Dermis blood vessel endothelial cell (primary cell): Measurements from ENCODE around the gene ZNF212. TPM values are rescaled to one million over a fixed set of nuclear protein-coding genes. Genes with fewer than 3 reads are reported as not detected.
"Not testable (repeated sequence)": the region's sequence is repeated elsewhere in the genome, so short reads cannot be mapped to it uniquely, and the experiment has no call there.

Experiments used
- DNase-seq: peaks from one replicate; pipeline ENCODE4 v3.0.0; 2010
- total RNA-seq: library from RNA; depleted of rRNA; stranded (reverse); fragments of >200 nt; gene quantifications from 2 replicates; pipeline ENCODE4 v1.2.3, GENCODE V29; 2014

Gene ZNF212
- total RNA-seq, 1 donor from 2014 or later: 3.7 TPM

- no peak for DNase-seq
Measured at GRCh38 chr7:149255174-149255573, 15.7 kb downstream of the ZNF212 start.

- no peak for DNase-seq
Measured at GRCh38 chr7:149256568-149256967, 17.1 kb downstream of the ZNF212 start.

GRCh38 chr7:149257146-149257545 is 17.7 kb downstream of the ZNF212 start:
- DNase-seq: peak; percentile 17

- peak; percentile 29 for DNase-seq
Measured at GRCh38 chr7:149261316-149261828, 21.9 kb downstream of the ZNF212 start.

GRCh38 chr7:149261829-149262617 is 22.6 kb downstream of the ZNF212 start, which contains the start of gene ZNF783:
TSS of gene ZNF783 (plus strand) at chr7:149262196. CDS start at chr7:149262334, 138 bp downstream.
- DNase-seq: peak; percentile 92

- DNase-seq: no peak
Measured at GRCh38 chr7:149266451-149266850, 27.0 kb downstream of the ZNF212 start.

- no peak for DNase-seq
Measured at GRCh38 chr7:149267733-149268132, 28.3 kb downstream of the ZNF212 start.

GRCh38 chr7:149274424-149274823 is 35.0 kb downstream of the ZNF212 start:
- DNase-seq: not testable (repeated sequence)

GRCh38 chr7:149277871-149278270 is 38.4 kb downstream of the ZNF212 start:
- no peak for DNase-seq

GRCh38 chr7:149278396-149278795 is 38.9 kb downstream of the ZNF212 start:
- no peak for DNase-seq

- DNase-seq: no peak
Measured at GRCh38 chr7:149279111-149279743, 39.8 kb downstream of the ZNF212 start.

GRCh38 chr7:149280151-149280550 is 40.7 kb downstream of the ZNF212 start:
- DNase-seq: no peak

- no peak for DNase-seq
Measured at GRCh38 chr7:149280661-149281507, 41.4 kb downstream of the ZNF212 start.

GRCh38 chr7:149281508-149282330 is 42.3 kb downstream of the ZNF212 start:
- no peak for DNase-seq

GRCh38 chr7:149282331-149282655 is 42.8 kb downstream of the ZNF212 start:
- DNase-seq: peak; percentile 22

GRCh38 chr7:149283321-149283720 is 43.9 kb downstream of the ZNF212 start:
- DNase-seq: no peak

GRCh38 chr7:149284343-149284742 is 44.9 kb downstream of the ZNF212 start:
- no peak for DNase-seq

- DNase-seq: peak; percentile 94
Measured at GRCh38 chr7:149284850-149285585, 45.6 kb downstream of the ZNF212 start.

- DNase-seq: peak; percentile 53
Measured at GRCh38 chr7:149285603-149286002, 46.2 kb downstream of the ZNF212 start.

- DNase-seq: no peak
Measured at GRCh38 chr7:149286811-149287400, 47.5 kb downstream of the ZNF212 start.

- DNase-seq: no peak
Measured at GRCh38 chr7:149287622-149288021, 48.2 kb downstream of the ZNF212 start.
